Muscle of arm (tissue), 12 donors: ENCODE measurements around the gene SMYD1. TPM values are rescaled to one million over a fixed set of nuclear protein-coding genes. Genes with fewer than 3 reads are reported as not detected.

Source experiments
- DNase-seq: peaks from one replicate; pipeline ENCODE4 v3.0.0-alpha.2; 2013
- polyA plus RNA-seq, 12 donors: library from polyadenylated mRNA; unstranded; fragments of 120-200 nt; gene quantifications; one replicate each; pipeline ENCODE4 v1.2.1, GENCODE V29; 2013; ENCODE audit not compliant: insufficient read length in 12 of 12

The SMYD1 gene
- polyA plus RNA-seq, 12 donors = 94.9 to 405 (median 332) TPM

DNA sequence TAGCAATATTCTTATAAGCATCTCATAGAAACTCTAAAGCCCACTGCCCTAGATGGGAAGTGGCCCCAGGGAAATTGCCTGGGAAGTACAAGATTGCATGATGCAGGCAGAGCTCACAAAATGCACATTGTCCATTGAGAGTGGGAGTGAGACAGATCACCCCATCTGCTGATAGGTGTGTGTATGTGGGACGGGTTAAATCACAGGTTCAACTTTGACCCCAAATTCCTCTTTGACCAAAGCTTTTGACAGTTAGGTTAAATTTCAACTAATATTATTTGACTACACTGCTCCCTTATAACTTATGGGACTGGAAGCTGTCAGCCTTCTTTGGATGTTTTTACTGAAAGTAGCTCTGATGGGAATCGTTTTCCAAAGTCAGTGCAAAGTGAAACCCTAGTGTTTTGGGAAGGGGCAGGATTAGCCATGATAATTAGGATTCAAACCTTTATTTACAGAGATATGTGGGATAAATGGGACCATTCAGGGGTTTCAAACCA, 71.6 kb downstream of the SMYD1 start:
- no peak for DNase-seq

- DNase-seq = no peak
Measured at GRCh38 chr2:88139804-88140203, 72.2 kb downstream of the SMYD1 start.

- DNase-seq = no peak
Measured at GRCh38 chr2:88141952-88142351, 74.3 kb downstream of the SMYD1 start.

GRCh38 chr2:88144271-88144670, 76.6 kb downstream of the SMYD1 start:
- no peak for DNase-seq

DNA sequence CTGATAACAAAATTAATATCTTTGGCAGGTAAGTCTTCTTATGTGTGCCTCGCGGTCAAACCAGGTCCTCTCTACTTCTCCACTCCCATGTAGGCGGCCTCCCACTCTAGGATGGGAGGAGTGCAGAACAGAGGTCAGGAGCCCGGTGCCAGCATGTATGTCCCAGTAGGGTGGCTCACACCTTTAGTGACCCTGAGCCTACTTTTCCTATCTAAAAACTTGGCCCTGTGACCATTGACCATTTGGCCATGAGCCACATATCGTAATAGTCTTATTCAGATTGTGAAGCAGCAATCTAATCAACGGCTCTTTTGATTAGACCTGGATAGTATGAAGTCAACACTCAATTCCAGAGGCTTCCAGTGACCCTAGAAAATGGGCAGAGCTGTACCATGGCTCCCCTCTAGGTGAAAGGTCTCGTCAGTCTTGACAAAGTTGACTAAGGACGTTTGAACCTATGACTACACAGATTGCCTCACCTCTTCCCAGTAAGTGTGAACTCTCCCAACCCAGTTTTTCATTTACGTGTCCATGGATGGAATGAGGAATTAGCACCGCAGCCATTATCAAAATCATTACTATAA, 77.4 kb downstream of the SMYD1 start:
- DNase-seq = no peak

GRCh38 chr2:88146590-88146989, 79.0 kb downstream of the SMYD1 start:
- DNase-seq = no peak

DNA sequence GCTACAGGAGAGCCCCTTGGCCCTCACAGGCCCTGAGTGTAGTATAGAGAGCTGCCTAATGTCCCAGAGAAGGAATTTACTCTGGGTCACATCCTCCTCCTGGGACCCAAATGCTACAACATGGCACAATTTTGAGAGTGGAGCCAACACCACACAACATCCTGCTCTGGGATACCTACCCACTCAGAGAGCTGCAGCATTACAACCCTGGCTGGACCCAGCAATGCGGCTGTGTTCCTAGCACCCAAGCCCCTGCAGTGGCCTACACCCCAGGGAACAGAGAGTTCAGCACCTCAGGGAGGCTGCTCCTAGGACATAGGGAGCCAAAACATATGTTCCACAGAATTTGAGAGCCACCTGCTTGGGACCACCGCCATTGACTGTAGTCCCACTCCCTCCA, 79.5 kb downstream of the SMYD1 start:
- DNase-seq = no peak

GRCh38 chr2:88148929-88149438, 81.4 kb downstream of the SMYD1 start:
- DNase-seq = no peak

GRCh38 chr2:88159481-88159880, 91.9 kb downstream of the SMYD1 start:
- DNase-seq = no peak

GRCh38 chr2:88159955-88160415, 92.4 kb downstream of the SMYD1 start:
- peak; percentile 67 for DNase-seq

DNA sequence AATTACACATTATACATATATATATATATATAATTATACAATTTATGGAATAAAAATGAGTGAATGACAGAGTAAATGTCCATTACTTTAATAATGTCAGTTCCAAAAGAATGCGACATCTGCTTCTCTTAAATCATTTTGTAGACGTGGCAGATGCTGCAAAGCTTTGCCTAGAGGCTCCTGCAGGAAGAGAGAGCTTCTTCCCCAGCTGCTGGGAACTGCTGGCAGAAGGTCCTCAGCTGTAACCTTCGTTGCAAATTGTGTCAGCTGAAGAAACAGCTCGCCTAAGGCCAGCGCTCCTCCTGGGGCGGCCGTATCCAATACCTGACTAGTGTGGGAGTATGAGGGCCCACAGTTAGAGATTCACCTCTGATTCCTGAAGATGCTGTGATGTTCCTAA, 92.9 kb downstream of the SMYD1 start:
- no peak for DNase-seq

DNA sequence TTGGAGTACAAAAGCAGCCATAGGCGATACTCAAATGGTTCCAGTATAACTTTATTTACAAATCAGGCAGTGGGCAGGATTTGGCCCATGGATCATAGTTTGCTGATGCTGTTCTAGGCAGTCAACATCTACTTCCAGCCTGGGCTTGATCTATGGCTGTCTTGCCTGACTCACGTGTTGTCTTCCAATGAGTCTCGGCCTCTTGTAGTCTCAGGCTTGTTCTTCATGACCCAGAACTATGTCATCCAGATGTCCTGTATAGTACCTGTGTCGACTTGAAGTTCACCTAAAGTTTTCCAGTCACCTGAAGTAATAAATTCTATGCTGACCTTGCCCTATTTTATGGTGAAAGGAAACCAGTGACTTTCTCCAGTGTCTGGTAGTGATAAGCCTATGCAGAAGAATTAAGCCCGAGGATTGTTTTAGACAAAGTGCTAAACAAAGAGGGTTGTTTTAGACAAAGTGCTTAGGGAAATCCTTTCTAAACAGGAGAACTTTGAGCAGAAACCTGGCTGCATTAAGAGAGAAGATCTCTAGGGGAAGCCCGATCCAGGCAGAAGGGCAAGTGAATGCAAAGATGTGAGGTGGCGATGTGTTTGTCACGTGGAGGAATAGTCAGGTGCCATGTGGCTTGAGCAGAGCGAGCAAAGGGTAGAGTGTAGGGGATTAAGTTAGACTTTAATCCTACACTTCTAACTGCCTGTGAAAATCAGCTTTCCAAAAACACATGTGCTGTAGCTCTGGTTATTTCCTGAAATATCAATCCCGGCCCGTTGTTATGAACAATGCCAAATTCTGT, 94.0 kb downstream of the SMYD1 start:
- DNase-seq = no peak

Other genes starting within 250 kb of the SMYD1 start
- 1 to 10 TPM in 7 of 12 donors, under 1 TPM in 2, not detected in 3; 0.40 to 4.0 (median 2.4) TPM for gene RGPD2, start 242.0 kb upstream of the SMYD1 start, polyA plus RNA-seq
- gene RNU2-63P, start 51.3 kb upstream of the SMYD1 start, polyA plus RNA-seq = not detected
- 10 to 100 TPM in 11 of 12 donors, not detected in 1; 33.2 to 47.6 (median 40.3) TPM for gene KRCC1, start 12.0 kb upstream of the SMYD1 start, polyA plus RNA-seq
- gene FABP1, start 60.2 kb downstream of the SMYD1 start, polyA plus RNA-seq = 100 to 1,000 TPM in 1 of 12 donors, 10 to 100 TPM in 1, 1 to 10 TPM in 3, under 1 TPM in 5, not detected in 2; 0.26 to 380 (median 0.94) TPM
- gene THNSL2, start 102.5 kb downstream of the SMYD1 start, polyA plus RNA-seq = 10 to 100 TPM in 10 of 12 donors, 1 to 10 TPM in 1, not detected in 1; 7.0 to 27.5 (median 21.9) TPM